HL-60 (cell line): ENCODE measurements around the gene SLC25A1.

ENCODE experiments used
- CTCF ChIP-seq: IDR thresholded peaks from one replicate; pipeline ENCODE4 v1.5.1; 2011; ENCODE audit warnings: low read length, control low read depth, inconsistent platforms; ENCODE audit not compliant: insufficient read depth
- GABPA ChIP-seq: IDR thresholded peaks from 2 replicates; pipeline ENCODE4 v1.6.1; 2012; ENCODE audit warnings: low read depth
- POLR2AphosphoS5 ChIP-seq: IDR thresholded peaks from 2 replicates; pipeline ENCODE4 v1.6.1; 2012; ENCODE audit warnings: low read depth
- REST ChIP-seq: IDR thresholded peaks from 2 replicates; pipeline ENCODE4 v1.6.1; 2012; ENCODE audit warnings: low read depth; ENCODE audit not compliant: insufficient replicate concordance
- SPI1 ChIP-seq: IDR thresholded peaks from 2 replicates; pipeline ENCODE4 v1.6.1; 2012; ENCODE audit warnings: low read depth, mild to moderate bottlenecking, borderline replicate concordance

GRCh38 chr22:19126309-19127273 lies 51.9 kb downstream of the SLC25A1 start:
- TF ChIP-seq CTCF (no peak), POLR2AphosphoS5 (no peak), REST (no peak), GABPA (no peak), SPI1 (no peak)
